Esophagus (tissue), 2 donors: Measurements from ENCODE around the gene GSTM3. TPM values are rescaled to one million over a fixed set of nuclear protein-coding genes. Genes with fewer than 3 reads are reported as not detected.
"Not testable (repeated sequence)": the region's sequence is repeated elsewhere in the genome, so short reads cannot be mapped to it uniquely, and the experiment has no call there.

Source experiments
- H3K27ac ChIP-seq, 2 donors: one replicate each; pipeline ENCODE4 v1.5.1; 2013; ENCODE audit warnings: low read depth in 2 of 2, mild to moderate bottlenecking in 2 of 2, inconsistent platforms in 1 of 2, low read length in 1 of 2, moderate library complexity in 1 of 2
- H3K27me3 ChIP-seq, 2 donors: one replicate each; pipeline ENCODE4 v1.6.1; 2013; ENCODE audit warnings: low read length in 2 of 2, control low read depth in 1 of 2, mild to moderate bottlenecking in 1 of 2; ENCODE audit not compliant: insufficient read depth in 2 of 2, control insufficient read depth in 1 of 2
- H3K36me3 ChIP-seq, 2 donors: one replicate each; pipeline ENCODE4 v1.6.1; 2013; ENCODE audit warnings: low read length in 1 of 2; ENCODE audit not compliant: control insufficient read depth in 2 of 2, insufficient read depth in 2 of 2
- H3K4me1 ChIP-seq, 2 donors: one replicate each; pipeline ENCODE4 v1.6.1; 2013; ENCODE audit warnings: low read length in 1 of 2; ENCODE audit not compliant: control insufficient read depth in 2 of 2, insufficient read depth in 2 of 2
- H3K4me3 ChIP-seq, 2 donors: one replicate each; pipeline ENCODE4 v1.5.1; 2013; ENCODE audit warnings: low read length in 2 of 2, mild to moderate bottlenecking in 2 of 2, low read depth in 1 of 2, moderate library complexity in 1 of 2
- H3K9me3 ChIP-seq, 2 donors: one replicate each; pipeline ENCODE4 v1.6.1; 2013; ENCODE audit warnings: mild to moderate bottlenecking in 2 of 2, low read depth in 1 of 2, low read length in 1 of 2, moderate library complexity in 1 of 2; ENCODE audit not compliant: control insufficient read depth in 2 of 2, insufficient read depth in 1 of 2
- WGBS, 2 donors: extraction: QIAGEN DNeasy Blood & Tissue Kit; methylation state at CpG; one replicate each; pipeline ENCODE4 v1.1.7; 2013; 5-methylcytosine and 5-hydroxymethylcytosine counted together
- polyA plus RNA-seq, 2 donors: library from polyadenylated mRNA; stranded (reverse); fragments of 200-250 nt; gene quantifications; one replicate each; pipeline ENCODE4 v1.2.3, GENCODE V29; 2013
- donor health status: healthy with polysubstance abuse.
- donor health status: Bipolar disorder and iron deficiency.

The GSTM3 gene
- polyA plus RNA-seq, 2 donors, result 77.5 to 106 TPM

DNA sequence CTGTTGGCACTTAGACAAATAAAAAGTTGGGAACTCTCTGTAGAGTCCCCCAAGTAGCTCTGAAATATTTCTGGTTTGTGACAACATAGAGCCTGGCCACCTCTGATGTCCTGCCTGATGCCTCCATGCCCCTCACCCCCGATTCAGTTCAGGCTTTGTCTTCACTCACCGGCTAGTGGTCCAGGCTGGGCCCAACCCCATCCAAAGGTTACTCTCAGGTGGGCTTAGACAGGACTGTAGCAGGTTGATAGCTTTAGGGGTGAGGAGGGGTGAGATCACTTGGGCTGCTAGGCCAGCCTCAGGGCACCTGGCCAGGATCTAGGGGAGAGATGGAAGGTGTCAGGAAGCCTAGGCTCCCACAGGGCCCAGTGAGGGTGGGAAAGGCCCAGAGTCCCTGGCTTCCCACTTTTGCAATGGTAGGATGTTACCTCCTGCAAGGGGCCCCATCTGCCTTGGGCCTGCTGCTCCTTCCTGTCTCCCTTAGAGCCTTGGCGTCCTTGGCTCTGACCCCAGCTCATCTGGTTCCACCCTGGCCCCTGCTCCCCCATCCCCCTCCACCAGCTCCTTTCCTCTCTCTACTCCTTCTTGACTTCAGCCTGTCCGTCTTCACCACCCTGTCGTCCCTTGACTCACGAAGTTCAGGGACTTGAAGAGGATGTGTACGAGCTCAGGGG, 16.1 kb upstream of the GSTM3 start:
- Histone ChIP-seq H3K27me3 (no peaks in the 10 kb centered on the region), H3K4me1 (no peaks in the 10 kb centered on the region), H3K9me3 (no peaks in the 10 kb centered on the region), H3K36me3 (no peaks in the 10 kb centered on the region), H3K4me3 (no peak overlapping the region), H3K27ac (no peak overlapping the region)
- WGBS, 2 donors, result 89 to 92% methylated on average over 7 of the region's 7 CpGs

DNA sequence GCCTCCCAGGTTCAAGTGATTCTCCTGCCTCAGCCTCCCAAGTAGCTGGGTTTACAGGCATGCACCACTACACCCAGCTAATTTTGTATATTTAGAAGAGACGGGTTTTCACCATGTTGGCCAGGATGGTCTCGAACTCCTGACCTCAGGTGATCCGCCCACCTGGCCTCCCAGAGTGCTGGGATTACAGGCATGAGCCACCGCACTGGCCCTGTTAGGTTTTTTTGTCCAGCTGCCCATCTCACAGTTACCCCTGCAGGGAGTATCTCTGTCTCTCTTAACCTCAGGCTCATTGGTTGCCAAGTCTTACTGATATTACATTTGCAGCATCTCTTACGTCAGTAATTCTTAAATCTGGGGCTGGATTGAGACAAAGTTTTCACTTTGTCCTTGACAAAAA, 15.5 kb upstream of the GSTM3 start:
- 93 to 95% methylated on average over 5 of the region's 5 CpGs for WGBS, 2 donors

DNA sequence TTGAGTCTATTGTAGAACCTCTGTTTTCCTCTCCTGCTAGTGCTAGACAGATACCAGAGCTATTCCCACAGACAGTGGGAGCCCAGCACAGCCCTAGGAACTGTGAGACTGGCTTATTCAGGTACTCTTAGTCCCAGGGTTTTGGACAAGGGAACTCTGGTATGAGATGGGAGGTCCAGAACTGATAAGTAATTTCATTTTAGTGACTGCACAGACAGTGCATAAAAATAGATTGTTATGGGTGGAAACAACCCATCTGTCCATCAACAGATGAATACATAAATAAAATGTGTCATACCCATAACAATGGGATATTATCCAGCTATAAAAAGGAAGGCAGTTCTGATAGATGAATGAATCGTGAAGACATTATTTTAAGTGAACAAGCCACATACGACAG, 13.9 kb upstream of the GSTM3 start:
- no peak overlapping the region for H3K27ac ChIP-seq
- H3K9me3 ChIP-seq, result no peaks in the 10 kb centered on the region
- H3K4me3 ChIP-seq, result no peak overlapping the region
- H3K4me1 ChIP-seq, result no peaks in the 10 kb centered on the region
- no peaks in the 10 kb centered on the region for H3K27me3 ChIP-seq
- no peaks in the 10 kb centered on the region for H3K36me3 ChIP-seq
- 64 to 71% methylated on average over 2 of the region's 2 CpGs for WGBS, 2 donors

More for the DNA sequence above, 15.5 kb upstream of the GSTM3 start:
- not testable (repeated sequence) for H3K4me3 ChIP-seq, H3K27me3 ChIP-seq, H3K36me3 ChIP-seq, H3K4me1 ChIP-seq, H3K9me3 ChIP-seq, H3K27ac ChIP-seq

DNA sequence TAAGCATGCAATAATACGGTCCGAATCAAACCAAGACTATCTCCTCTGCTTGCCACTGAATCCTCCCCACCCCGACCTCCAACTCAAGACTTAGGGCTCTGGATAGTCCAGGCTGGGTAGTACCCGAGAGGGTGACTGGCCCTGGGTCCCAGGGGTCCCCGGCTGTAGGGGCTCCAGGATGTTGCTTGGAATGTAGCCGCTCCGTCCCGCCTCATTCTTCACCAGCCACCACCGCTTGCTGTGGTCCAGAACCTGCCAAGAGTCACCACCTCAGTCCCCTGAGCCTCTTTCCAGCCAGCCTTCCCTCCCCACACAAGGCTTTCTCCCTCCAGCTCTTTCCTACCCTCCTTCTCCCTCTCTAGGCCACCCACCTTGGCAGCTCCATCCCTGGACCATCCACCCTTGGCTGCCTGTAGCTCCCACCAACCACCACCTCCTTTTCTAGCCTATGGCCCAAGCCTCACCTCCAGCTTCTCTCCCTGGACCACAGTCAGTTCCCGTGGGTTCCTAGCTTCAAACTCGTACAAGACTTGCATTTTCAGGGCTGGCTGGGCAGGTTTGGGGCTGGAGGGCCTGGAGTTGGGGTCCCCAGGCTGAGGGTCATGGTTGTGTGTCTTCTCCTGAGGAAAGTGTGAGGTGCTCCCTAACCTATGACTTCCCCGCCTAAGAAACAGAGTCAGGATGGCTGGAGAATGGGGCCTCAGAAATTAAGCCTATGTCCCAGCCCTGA, 10.9 kb upstream of the GSTM3 start:
- no peaks in the 10 kb centered on the region for H3K36me3 ChIP-seq
- no peak overlapping the region for H3K4me3 ChIP-seq
- H3K27ac ChIP-seq, result no peak overlapping the region
- no peaks in the 10 kb centered on the region for H3K27me3 ChIP-seq
- H3K4me1 ChIP-seq, result no peaks in the 10 kb centered on the region
- no peaks in the 10 kb centered on the region for H3K9me3 ChIP-seq
- WGBS, 2 donors, result 91 to 92% methylated on average over 12 of the region's 12 CpGs

DNA sequence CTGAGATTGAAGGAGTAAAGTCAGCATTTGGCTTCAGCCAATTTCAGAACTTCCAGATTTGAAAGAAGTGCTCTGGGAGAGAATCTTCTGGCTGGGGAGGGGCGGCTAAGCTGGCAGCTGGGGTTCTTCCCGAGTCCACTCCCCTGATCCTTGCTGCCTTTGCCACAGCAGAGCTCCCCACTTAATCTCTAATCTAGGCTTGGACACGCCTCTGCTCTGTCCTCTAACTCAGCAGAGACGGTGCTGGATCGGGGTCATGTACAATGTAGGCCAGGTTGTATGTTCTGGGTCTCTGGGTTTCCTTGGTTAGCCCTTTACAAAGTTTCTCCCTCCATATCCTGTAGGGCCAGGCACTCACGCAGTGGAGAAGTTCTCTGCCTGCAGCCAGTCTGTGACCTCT, 10.1 kb upstream of the GSTM3 start:
- no peaks in the 10 kb centered on the region for H3K4me1 ChIP-seq
- 72 to 83% methylated on average over 6 of the region's 6 CpGs for WGBS, 2 donors
- no peak overlapping the region for H3K4me3 ChIP-seq
- H3K36me3 ChIP-seq, result no peaks in the 10 kb centered on the region
- no peak overlapping the region for H3K27ac ChIP-seq
- H3K27me3 ChIP-seq, result no peaks in the 10 kb centered on the region
- H3K9me3 ChIP-seq, result no peaks in the 10 kb centered on the region

DNA sequence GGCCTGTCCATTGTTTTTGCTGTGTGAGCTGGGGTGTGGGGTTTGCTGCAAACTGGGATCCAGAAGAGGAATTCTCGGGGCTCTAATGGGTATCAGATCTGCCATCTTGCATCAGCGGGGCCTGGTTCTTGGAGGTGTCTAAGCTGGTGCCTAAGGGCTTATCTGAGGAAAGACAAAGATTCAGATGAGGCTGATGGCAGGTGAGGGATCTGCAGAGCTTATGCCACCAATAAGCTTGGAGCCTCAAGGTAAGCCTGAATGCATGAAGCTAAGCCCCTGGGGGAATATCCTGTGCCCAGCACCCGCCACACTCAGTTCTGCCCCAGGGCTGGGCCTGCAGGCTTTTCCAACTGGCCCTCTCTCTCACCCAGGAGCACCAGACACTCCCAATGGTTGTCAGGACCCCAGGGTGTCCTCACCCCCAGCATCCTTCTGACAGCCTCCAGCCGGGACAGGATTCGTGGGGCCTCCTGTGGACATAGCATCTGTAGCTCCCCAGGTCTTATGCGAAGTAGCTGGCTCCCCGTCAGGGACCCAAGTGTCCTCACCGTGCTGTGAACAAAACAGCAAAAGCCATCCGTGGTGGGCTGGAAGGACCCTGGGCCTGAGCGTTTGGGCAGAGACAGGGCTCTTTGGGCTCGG, 9.5 kb upstream of the GSTM3 start:
- Histone ChIP-seq H3K36me3 (no peaks in the 10 kb centered on the region), H3K27me3 (no peaks in the 10 kb centered on the region), H3K27ac (no peak overlapping the region), H3K4me1 (no peaks in the 10 kb centered on the region), H3K4me3 (no peak overlapping the region), H3K9me3 (no peaks in the 10 kb centered on the region)
- 89 to 93% methylated on average over 11 of the region's 11 CpGs for WGBS, 2 donors

DNA sequence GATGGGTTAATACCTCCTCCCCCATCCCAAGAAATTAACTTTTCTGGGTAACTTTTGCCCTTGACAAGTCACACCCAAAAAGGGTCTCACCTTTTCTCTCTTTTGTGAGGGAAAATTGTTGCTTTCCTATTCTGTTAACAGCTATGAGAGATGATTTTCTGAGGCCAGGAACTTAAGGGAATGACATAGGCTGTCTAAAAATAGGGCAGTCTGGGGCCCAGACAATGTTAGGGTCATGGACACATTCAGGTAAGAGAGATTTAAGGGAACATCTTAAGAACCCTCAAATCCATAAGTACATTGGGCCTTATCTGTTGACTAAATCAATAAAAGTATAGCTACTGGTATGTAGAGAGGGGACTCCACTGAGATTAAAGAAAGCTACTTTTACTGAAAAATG, 8.4 kb upstream of the GSTM3 start:
- Histone ChIP-seq H3K27me3 (no peaks in the 10 kb centered on the region), H3K27ac (no peak overlapping the region), H3K4me1 (no peaks in the 10 kb centered on the region), H3K9me3 (no peaks in the 10 kb centered on the region), H3K4me3 (no peak overlapping the region), H3K36me3 (no peaks in the 10 kb centered on the region)

DNA sequence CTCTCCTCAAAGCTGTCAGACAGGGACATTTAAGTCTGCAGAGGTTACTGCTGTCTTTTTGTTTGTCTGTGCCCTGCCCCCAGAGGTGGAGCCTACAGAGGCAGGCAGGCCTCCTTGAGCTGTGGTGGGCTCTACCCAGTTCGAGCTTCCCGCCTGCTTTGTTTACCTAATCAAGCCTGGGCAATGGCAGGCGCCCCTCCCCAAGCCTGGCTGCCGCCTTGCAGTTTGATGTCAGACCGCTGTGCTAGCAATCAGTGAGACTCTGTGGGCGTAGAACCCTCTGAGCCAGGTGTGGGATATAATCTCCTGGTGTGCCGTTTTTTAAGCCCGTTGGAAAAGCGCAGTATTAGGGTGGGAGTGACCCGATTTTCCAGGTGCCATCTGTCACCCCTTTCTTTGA, 7.5 kb upstream of the GSTM3 start:
- not testable (repeated sequence) for H3K4me3 ChIP-seq, H3K9me3 ChIP-seq, H3K36me3 ChIP-seq, H3K27ac ChIP-seq, H3K27me3 ChIP-seq, H3K4me1 ChIP-seq
- WGBS, 2 donors, result 84 to 88% methylated on average over 10 of the region's 10 CpGs

DNA sequence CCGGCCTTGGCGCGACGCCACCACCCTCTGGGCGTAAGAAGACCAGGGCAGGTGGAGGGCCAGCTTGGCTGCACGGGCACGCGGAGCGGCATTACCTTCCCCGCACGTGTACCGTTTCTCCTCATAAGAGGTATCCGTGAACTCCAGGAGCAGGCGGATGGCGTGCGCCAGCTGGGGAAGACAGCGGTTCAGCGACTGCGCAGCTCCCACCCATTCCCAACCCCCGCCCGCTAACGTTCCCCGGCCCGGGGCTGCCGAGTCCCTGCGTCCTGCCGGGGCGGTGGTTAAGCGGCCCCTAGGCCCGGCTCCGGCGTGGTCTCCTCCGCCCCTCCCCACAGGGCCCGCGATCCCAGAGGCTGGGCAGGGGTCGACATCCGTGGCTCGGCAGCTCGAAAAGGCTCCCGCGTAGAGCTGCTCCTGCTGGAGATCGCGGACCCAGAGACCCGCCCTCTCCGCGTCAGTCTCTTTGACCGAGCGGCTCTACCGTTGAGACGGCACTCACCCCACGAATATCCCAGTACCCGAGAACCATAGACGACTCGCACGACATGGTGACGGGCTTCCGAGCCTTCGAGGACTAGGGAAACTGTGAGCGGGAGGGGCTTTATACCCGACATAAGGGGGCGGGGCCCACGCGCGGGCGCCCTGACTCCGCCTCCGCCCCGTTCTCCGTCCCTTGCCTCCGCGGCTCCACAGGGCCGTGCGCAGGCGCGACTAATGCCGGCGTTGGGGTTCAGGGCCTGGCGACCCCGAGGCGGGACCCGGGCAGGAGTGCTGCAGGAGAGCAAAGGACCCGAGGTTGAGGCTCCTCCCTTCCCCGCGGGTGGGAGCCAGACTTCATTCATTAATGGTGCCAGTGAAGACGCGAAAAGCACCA, 862 bp downstream of the GSTM3 start:
- Histone ChIP-seq H3K9me3 (no peaks in the 10 kb centered on the region), H3K36me3 (peaks cover 0 to 11% of the 10 kb centered on the region in 2 donors), H3K27ac (peak overlapping the region; percentile 66 to 77), H3K27me3 (no peaks in the 10 kb centered on the region), H3K4me3 (peak overlapping the region; percentile 73 to 74), H3K4me1 (peaks cover 0 to 8% of the 10 kb centered on the region in 2 donors)
- WGBS, 2 donors, result 1% methylated on average over 86 of the region's 86 CpGs
